HepG2 (cell line): ENCODE data around the gene HEATR5B. TPM values are rescaled to one million over a fixed set of nuclear protein-coding genes. Genes with fewer than 3 reads are reported as not detected.

ENCODE experiments used
- ADNP ChIP-seq: sonication (generic); formaldehyde crosslinking; IDR thresholded peaks from 2 replicates; pipeline ENCODE4 v1.4.0; 2020; ENCODE audit warnings: missing genetic modification reagents
- ARNT ChIP-seq: fragments of 450-650 bp; IDR thresholded peaks from 2 replicates; pipeline ENCODE4 v1.6.1; 2017
- FOXA3 ChIP-seq: IDR thresholded peaks from 2 replicates; pipeline ENCODE4 v1.6.1; 2016; ENCODE audit warnings: missing genetic modification reagents, missing compliant biosample characterization
- IKZF5 ChIP-seq: IDR thresholded peaks from 2 replicates; pipeline ENCODE4 v1.6.1; 2018; ENCODE audit warnings: missing genetic modification reagents, mild to moderate bottlenecking, missing compliant biosample characterization
- NAIF1 ChIP-seq: sonication (generic); formaldehyde crosslinking; IDR thresholded peaks from 2 replicates; pipeline ENCODE4 v1.5.0; 2020; ENCODE audit warnings: mild to moderate bottlenecking, missing genetic modification reagents, borderline replicate concordance
- RCOR2 ChIP-seq: IDR thresholded peaks from 2 replicates; pipeline ENCODE4 v1.6.1; 2016; ENCODE audit warnings: missing biosample characterization, missing genetic modification reagents
- ZBTB20 ChIP-seq: sonication (generic); formaldehyde crosslinking; IDR thresholded peaks from 2 replicates; pipeline ENCODE4 v1.8.1; 2023; ENCODE audit warnings: missing genetic modification reagents, low read depth, mild to moderate bottlenecking, borderline replicate concordance
- ZNF34 ChIP-seq: sonication (generic); formaldehyde crosslinking; IDR thresholded peaks from 2 replicates; pipeline ENCODE4 v1.4.0; 2020; ENCODE audit warnings: mild to moderate bottlenecking, missing genetic modification reagents, borderline replicate concordance
- ZNF350 ChIP-seq: sonication (generic); formaldehyde crosslinking; IDR thresholded peaks from 2 replicates; pipeline ENCODE4 v1.4.0; 2020; ENCODE audit warnings: mild to moderate bottlenecking, low read depth, missing genetic modification reagents, borderline replicate concordance
- ZNF460 ChIP-seq: sonication (generic); formaldehyde crosslinking; IDR thresholded peaks from 2 replicates; pipeline ENCODE4 v1.5.1; 2020; ENCODE audit warnings: missing genetic modification reagents, mild to moderate bottlenecking, borderline replicate concordance
- polyA plus RNA-seq, 8 experiments: library from polyadenylated mRNA; depleted of rRNA in 3 of 8; stranded (reverse) in 7 of 8; unstranded in 1 of 8; fragments of >200 nt; fragmentation: Illumina TruSeq in 4 of 8; extraction: Trizol in 4 of 8; gene quantifications; 2 replicates each; pipeline versions ENCODE4 v1.2.1 to v1.2.3, GENCODE V29; 2011 to 2016; ENCODE audit warnings: low read depth in 4 of 8, missing spikeins in 1 of 8, mixed read lengths in 1 of 8; ENCODE audit not compliant: insufficient read depth in 1 of 8
- total RNA-seq, 5 experiments: library from RNA; depleted of rRNA; stranded (reverse); fragments of >200 nt; fragmentation: Illumina TruSeq; extraction: Trizol; gene quantifications; 2 replicates each; pipeline ENCODE4 v1.2.3, GENCODE V29; 2016; ENCODE audit warnings: low read depth in 1 of 5
- TF ChIP-seq, protein P1 (sequence below): sonication (generic); formaldehyde crosslinking; IDR thresholded peaks from 2 replicates; pipeline ENCODE4 v1.5.1; 2020; ENCODE audit warnings: mild to moderate bottlenecking, missing genetic modification reagents
- TF ChIP-seq, protein P2 (sequence below): IDR thresholded peaks from 2 replicates; pipeline ENCODE4 v1.6.1; 2016; ENCODE audit warnings: low read depth
- TF ChIP-seq, protein P3 (sequence below): sonication (generic); formaldehyde crosslinking; IDR thresholded peaks from 2 replicates; pipeline ENCODE4 v1.4.0; 2020; ENCODE audit warnings: missing genetic modification reagents, mild to moderate bottlenecking, borderline replicate concordance
- TF ChIP-seq, protein P4 (sequence below): sonication (generic); formaldehyde crosslinking; IDR thresholded peaks from 2 replicates; pipeline ENCODE4 v1.5.1; 2020; ENCODE audit warnings: mild to moderate bottlenecking, missing genetic modification reagents, borderline replicate concordance

The HEATR5B gene
- total and polyA plus RNA-seq, 2 of the 13 experiments (the other 11 are each of a cell fraction or from before 2014, with no cell fraction given) = 12.7 to 16.3 TPM

- TF ChIP-seq, protein P1, sequence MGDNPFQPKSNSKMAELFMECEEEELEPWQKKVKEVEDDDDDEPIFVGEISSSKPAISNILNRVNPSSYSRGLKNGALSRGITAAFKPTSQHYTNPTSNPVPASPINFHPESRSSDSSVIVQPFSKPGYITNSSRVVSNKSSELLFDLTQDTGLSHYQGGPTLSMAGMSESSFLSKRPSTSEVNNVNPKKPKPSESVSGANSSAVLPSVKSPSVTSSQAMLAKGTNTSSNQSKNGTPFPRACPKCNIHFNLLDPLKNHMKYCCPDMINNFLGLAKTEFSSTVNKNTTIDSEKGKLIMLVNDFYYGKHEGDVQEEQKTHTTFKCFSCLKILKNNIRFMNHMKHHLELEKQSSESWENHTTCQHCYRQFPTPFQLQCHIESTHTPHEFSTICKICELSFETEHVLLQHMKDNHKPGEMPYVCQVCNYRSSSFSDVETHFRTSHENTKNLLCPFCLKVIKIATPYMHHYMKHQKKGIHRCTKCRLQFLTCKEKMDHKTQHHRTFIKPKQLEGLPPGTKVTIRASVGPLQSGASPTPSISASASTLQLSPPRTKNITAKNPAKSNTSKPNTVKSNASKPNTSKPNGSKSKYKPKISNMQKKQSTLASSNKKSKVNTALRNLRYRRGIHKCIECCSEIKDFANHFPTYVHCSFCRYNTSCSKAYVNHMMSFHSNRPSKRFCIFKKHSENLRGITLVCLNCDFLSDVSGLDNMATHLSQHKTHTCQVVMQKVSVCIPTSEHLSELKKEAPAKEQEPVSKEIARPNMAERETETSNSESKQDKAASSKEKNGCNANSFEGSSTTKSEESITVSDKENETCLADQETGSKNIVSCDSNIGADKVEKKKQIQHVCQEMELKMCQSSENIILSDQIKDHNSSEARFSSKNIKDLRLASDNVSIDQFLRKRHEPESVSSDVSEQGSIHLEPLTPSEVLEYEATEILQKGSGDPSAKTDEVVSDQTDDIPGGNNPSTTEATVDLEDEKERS (CRISPR knock-in tag) = no peak
- TF ChIP-seq RCOR2 (CRISPR knock-in tag) = no peak
- no peak for TF ChIP-seq ADNP (CRISPR knock-in tag)
- TF ChIP-seq, protein P2, sequence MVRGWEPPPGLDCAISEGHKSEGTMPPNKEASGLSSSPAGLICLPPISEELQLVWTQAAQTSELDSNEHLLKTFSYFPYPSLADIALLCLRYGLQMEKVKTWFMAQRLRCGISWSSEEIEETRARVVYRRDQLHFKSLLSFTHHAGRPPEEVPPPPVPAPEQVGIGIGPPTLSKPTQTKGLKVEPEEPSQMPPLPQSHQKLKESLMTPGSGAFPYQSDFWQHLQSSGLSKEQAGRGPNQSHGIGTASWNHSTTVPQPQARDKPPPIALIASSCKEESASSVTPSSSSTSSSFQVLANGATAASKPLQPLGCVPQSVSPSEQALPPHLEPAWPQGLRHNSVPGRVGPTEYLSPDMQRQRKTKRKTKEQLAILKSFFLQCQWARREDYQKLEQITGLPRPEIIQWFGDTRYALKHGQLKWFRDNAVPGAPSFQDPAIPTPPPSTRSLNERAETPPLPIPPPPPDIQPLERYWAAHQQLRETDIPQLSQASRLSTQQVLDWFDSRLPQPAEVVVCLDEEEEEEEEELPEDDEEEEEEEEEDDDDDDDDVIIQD (CRISPR knock-in tag) = peak; percentile 84; the same call in 1 of the 2 replicates
- no peak for TF ChIP-seq ARNT
- no peak for TF ChIP-seq ZNF350
- TF ChIP-seq ZNF34 (CRISPR knock-in tag) = no peak
- peak; percentile 72 for TF ChIP-seq FOXA3
- TF ChIP-seq ZNF460 (CRISPR knock-in tag) = peak; percentile 26; the same call in 1 of the 2 replicates
- 0 out of 2 replicates have a peak, but pooled peaks have one; percentile 28 for TF ChIP-seq IKZF5
- TF ChIP-seq ZBTB20 (CRISPR knock-in tag) = 0 out of 2 replicates have a peak, but pooled peaks have one; percentile 23
- no peak for TF ChIP-seq NAIF1 (CRISPR knock-in tag)
- TF ChIP-seq, protein P3, sequence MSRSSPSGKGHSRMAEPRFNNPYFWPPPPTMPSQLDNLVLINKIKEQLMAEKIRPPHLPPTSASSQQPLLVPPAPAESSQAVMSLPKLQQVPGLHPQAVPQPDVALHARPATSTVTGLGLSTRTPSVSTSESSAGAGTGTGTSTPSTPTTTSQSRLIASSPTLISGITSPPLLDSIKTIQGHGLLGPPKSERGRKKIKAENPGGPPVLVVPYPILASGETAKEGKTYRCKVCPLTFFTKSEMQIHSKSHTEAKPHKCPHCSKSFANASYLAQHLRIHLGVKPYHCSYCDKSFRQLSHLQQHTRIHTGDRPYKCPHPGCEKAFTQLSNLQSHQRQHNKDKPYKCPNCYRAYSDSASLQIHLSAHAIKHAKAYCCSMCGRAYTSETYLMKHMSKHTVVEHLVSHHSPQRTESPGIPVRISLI (CRISPR knock-in tag) = peak; percentile 96
- TF ChIP-seq, protein P4, sequence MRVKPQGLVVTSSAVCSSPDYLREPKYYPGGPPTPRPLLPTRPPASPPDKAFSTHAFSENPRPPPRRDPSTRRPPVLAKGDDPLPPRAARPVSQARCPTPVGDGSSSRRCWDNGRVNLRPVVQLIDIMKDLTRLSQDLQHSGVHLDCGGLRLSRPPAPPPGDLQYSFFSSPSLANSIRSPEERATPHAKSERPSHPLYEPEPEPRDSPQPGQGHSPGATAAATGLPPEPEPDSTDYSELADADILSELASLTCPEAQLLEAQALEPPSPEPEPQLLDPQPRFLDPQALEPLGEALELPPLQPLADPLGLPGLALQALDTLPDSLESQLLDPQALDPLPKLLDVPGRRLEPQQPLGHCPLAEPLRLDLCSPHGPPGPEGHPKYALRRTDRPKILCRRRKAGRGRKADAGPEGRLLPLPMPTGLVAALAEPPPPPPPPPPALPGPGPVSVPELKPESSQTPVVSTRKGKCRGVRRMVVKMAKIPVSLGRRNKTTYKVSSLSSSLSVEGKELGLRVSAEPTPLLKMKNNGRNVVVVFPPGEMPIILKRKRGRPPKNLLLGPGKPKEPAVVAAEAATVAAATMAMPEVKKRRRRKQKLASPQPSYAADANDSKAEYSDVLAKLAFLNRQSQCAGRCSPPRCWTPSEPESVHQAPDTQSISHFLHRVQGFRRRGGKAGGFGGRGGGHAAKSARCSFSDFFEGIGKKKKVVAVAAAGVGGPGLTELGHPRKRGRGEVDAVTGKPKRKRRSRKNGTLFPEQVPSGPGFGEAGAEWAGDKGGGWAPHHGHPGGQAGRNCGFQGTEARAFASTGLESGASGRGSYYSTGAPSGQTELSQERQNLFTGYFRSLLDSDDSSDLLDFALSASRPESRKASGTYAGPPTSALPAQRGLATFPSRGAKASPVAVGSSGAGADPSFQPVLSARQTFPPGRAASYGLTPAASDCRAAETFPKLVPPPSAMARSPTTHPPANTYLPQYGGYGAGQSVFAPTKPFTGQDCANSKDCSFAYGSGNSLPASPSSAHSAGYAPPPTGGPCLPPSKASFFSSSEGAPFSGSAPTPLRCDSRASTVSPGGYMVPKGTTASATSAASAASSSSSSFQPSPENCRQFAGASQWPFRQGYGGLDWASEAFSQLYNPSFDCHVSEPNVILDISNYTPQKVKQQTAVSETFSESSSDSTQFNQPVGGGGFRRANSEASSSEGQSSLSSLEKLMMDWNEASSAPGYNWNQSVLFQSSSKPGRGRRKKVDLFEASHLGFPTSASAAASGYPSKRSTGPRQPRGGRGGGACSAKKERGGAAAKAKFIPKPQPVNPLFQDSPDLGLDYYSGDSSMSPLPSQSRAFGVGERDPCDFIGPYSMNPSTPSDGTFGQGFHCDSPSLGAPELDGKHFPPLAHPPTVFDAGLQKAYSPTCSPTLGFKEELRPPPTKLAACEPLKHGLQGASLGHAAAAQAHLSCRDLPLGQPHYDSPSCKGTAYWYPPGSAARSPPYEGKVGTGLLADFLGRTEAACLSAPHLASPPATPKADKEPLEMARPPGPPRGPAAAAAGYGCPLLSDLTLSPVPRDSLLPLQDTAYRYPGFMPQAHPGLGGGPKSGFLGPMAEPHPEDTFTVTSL = peak; percentile 46; the same call in 1 of the 2 replicates
Observed at GRCh38 chr2:36988008-36988407, 96.2 kb downstream of the HEATR5B start (continued).
